CD4-positive, alpha-beta T cell (primary cell): ENCODE measurements around the gene RESF1. TPM values are rescaled to one million over a fixed set of nuclear protein-coding genes. Genes with fewer than 3 reads are reported as not detected.

Source experiments
- ATAC-seq: fragments of 200-7000 bp; cut with Tn5 transposase; one replicate; pipeline ENCODE4 v1.10.0; 2022; ENCODE audit warnings: mild to moderate bottlenecking; ENCODE audit not compliant: poor library complexity
- CTCF ChIA-PET: fragments of 350-600 bp; sonication (Branson Sonifier 250); formaldehyde crosslinking; loops from one replicate; lab custom pipeline; 2021; ENCODE audit warnings: antibody characterized with exemption, inconsistent platforms; lab: Charles Lee
- POLR2A ChIA-PET: fragments of 350-600 bp; sonication (Branson Sonifier 250); formaldehyde crosslinking; loops from one replicate; lab custom pipeline; 2021; ENCODE audit warnings: antibody characterized with exemption, inconsistent platforms; lab: Charles Lee
- DNase-seq, 14 experiments: peaks; one replicate each; pipeline ENCODE4 v3.0.0-alpha.2; 2013 to 2020; ENCODE audit warnings: mixed read lengths in 2 of 14
- H3K27ac ChIP-seq, 2 donors: one replicate each; pipeline versions ENCODE4 v1.5.1 to v1.7.0; 2013; ENCODE audit warnings: low read length in 2 of 2, low read depth in 1 of 2, mild to moderate bottlenecking in 1 of 2
- H3K27me3 ChIP-seq, 2 experiments: 1 replicate in 1 of 2; 2 replicates in 1 of 2; pipeline versions ENCODE4 v1.6.1 to v1.7.0; 2013; ENCODE audit warnings: low read length in 2 of 2, control low read depth in 1 of 2, mild to moderate bottlenecking in 1 of 2, moderate library complexity in 1 of 2; ENCODE audit not compliant: insufficient read depth in 2 of 2, control insufficient read depth in 1 of 2
- H3K36me3 ChIP-seq: one replicate; pipeline ENCODE4 v1.6.1; 2013; ENCODE audit warnings: low read length, control low read depth; ENCODE audit not compliant: insufficient read depth
- H3K4me1 ChIP-seq: one replicate; pipeline ENCODE4 v1.6.1; 2013; ENCODE audit warnings: low read length, control low read depth; ENCODE audit not compliant: insufficient read depth
- H3K4me3 ChIP-seq: one replicate; pipeline ENCODE4 v1.5.1; 2013; ENCODE audit warnings: mild to moderate bottlenecking, low read length, moderate library complexity
- H3K9me3 ChIP-seq, 2 experiments: 1 replicate in 1 of 2; 2 replicates in 1 of 2; pipeline versions ENCODE4 v1.6.1 to v1.7.0; 2013; ENCODE audit warnings: low read length in 2 of 2, mild to moderate bottlenecking in 2 of 2, control low read depth in 1 of 2, moderate library complexity in 1 of 2; ENCODE audit not compliant: control insufficient read depth in 1 of 2, insufficient read depth in 1 of 2
- H3K27ac Mint-ChIP-seq: one replicate; pipeline ENCODE4 v1.8.0; 2020; ENCODE audit warnings: mixed read lengths
- H3K27me3 Mint-ChIP-seq: one replicate; pipeline ENCODE4 v1.8.0; 2021; ENCODE audit warnings: mixed read lengths
- H3K36me3 Mint-ChIP-seq: one replicate; pipeline ENCODE4 v1.8.0; 2021; ENCODE audit warnings: low read depth, mixed read lengths
- H3K4me1 Mint-ChIP-seq: one replicate; pipeline ENCODE4 v1.8.0; 2021; ENCODE audit warnings: low read depth, mixed read lengths
- H3K4me3 Mint-ChIP-seq: one replicate; pipeline ENCODE4 v1.8.0; 2020; ENCODE audit warnings: mild to moderate bottlenecking, mixed read lengths
- H3K9me3 Mint-ChIP-seq: one replicate; pipeline ENCODE4 v1.8.0; 2020; ENCODE audit warnings: mixed read lengths
- CTCF ChIP-seq: fragments of 200-600 bp; IDR thresholded peaks from one replicate; pipeline ENCODE4 v1.8.0; 2022; ENCODE audit warnings: antibody characterized with exemption, mild to moderate bottlenecking
- intact Hi-C, 2 experiments: fragments of 100-400 bp; cut with DNase I in 1 of 2; cut with micrococcal nuclease in 1 of 2; formaldehyde crosslinking; loops; one replicate each; pipeline versions ENCODE4 v1.15.1 to v1.9.0; 2023 to 2025; cut with DNase I, micrococcal nuclease
- total RNA-seq, 174 experiments: library from RNA in 2 of 174; stranded (reverse) in 2 of 174; gene quantifications; one replicate each; pipeline ENCODE4 v1.2.3 and lab custom pipeline; 2021 to 2026

Gene RESF1
- total RNA-seq, 2 experiments from 2014 or later: 113 to 124 TPM

GRCh38 chr12:31964280-31964679, 5.1 kb downstream of the RESF1 start:
- H3K4me1 Mint-ChIP-seq: peaks cover 95% of the 10 kb centered on the region
- peak overlapping the region; percentile 99 for H3K4me3 Mint-ChIP-seq
- H3K27me3 Mint-ChIP-seq: no peaks in the 10 kb centered on the region
- peaks cover 71% of the 10 kb centered on the region for H3K36me3 ChIP-seq
- no peak for DNase-seq
- CTCF ChIA-PET: interaction anchor here (0.6 kb wide), 1 partner anchor 103 kb away, joined by 3 read pairs; no protein-coding TSS in a partner anchor
- TF ChIP-seq CTCF: no peak
- peaks cover 57% of the 10 kb centered on the region for H3K4me1 ChIP-seq
- H3K4me3 ChIP-seq: peak overlapping the region; percentile 84
- H3K27ac ChIP-seq: peak overlapping the region; percentile 1 to 37
- POLR2A ChIA-PET: interaction anchor here (0.7 to 2.1 kb wide), 3 partner anchors 13 to 235 kb away, joined by 3 to 6 read pairs (median 6); partner anchors contain the start of gene AMN1
- no peak for ATAC-seq
- H3K9me3 ChIP-seq: peaks cover 4% of the 10 kb centered on the region in 2 experiments
- peaks cover 98% of the 10 kb centered on the region for H3K36me3 Mint-ChIP-seq
- intact Hi-C loops: loop anchor here (5.0 to 10.0 kb wide), 9 partner anchors 33 to 711 kb away; partner anchors contain the start of genes AMN1 (in 1 of the 2) and DNM1L (in 1 of the 2)
- H3K9me3 Mint-ChIP-seq: peaks cover 6% of the 10 kb centered on the region
- H3K27ac Mint-ChIP-seq: peak overlapping the region; percentile 96
- H3K27me3 ChIP-seq: no peaks in the 10 kb centered on the region

- peak; percentile 39 for ATAC-seq
- H3K9me3 Mint-ChIP-seq: peaks cover 6% of the 10 kb centered on the region
- Histone ChIP-seq H3K27ac (peak overlapping the region; percentile 37 to 46), H3K4me1 (peaks cover 62% of the 10 kb centered on the region), H3K4me3 (peak overlapping the region; percentile 84), H3K27me3 (no peaks in the 10 kb centered on the region), H3K36me3 (peaks cover 79% of the 10 kb centered on the region), H3K9me3 (peaks cover 4 to 8% of the 10 kb centered on the region in 2 experiments)
- intact Hi-C loops: loop anchor here (5.0 to 10.0 kb wide), 4 partner anchors 97 to 710 kb away; partner anchors contain the start of gene DNM1L (in 1 of the 2)
- peak overlapping the region; percentile 96 for H3K27ac Mint-ChIP-seq
- H3K27me3 Mint-ChIP-seq: no peaks in the 10 kb centered on the region
- H3K4me3 Mint-ChIP-seq: peak overlapping the region; percentile 99
- POLR2A ChIA-PET: interaction anchor here (0.7 to 2.1 kb wide), 3 partner anchors 13 to 131 kb away, joined by 4 to 6 read pairs (median 4); no protein-coding TSS in a partner anchor
- peaks cover 95% of the 10 kb centered on the region for H3K4me1 Mint-ChIP-seq
- CTCF ChIA-PET: interaction anchor here (1.4 kb wide), 1 partner anchor 96 kb away, joined by 4 read pairs; no protein-coding TSS in a partner anchor
- peak in 4 of 14 experiments; percentile 20 to 79 (median 62) for DNase-seq
- TF ChIP-seq CTCF: no peak
- peaks cover 100% of the 10 kb centered on the region for H3K36me3 Mint-ChIP-seq
These were observed 5.9 kb downstream of the RESF1 start for GRCh38 chr12:31965090-31965489.

GRCh38 chr12:31966558-31967205, 7.5 kb downstream of the RESF1 start:
- peaks cover 83% of the 10 kb centered on the region for H3K36me3 ChIP-seq
- H3K4me1 Mint-ChIP-seq: peaks cover 89% of the 10 kb centered on the region
- ATAC-seq: no peak
- no peak for TF ChIP-seq CTCF
- ChIA-PET CTCF (interaction anchor here (1.5 kb wide), 1 partner anchor 285 kb away, joined by 3 read pairs; no protein-coding TSS in a partner anchor), POLR2A (interaction anchor here (0.9 to 2.1 kb wide), 4 partner anchors 25 to 310 kb away, joined by 3 to 4 read pairs (median 4); no protein-coding TSS in a partner anchor)
- peak in 1 of 14 experiments; percentile 11 for DNase-seq
- no peaks in the 10 kb centered on the region for H3K27me3 ChIP-seq
- H3K4me3 Mint-ChIP-seq: peak overlapping the region; percentile 99
- H3K27ac ChIP-seq: peak overlapping the region; percentile 1 to 46
- peaks cover 7 to 13% of the 10 kb centered on the region in 2 experiments for H3K9me3 ChIP-seq
- peak overlapping the region; percentile 84 for H3K4me3 ChIP-seq
- H3K36me3 Mint-ChIP-seq: peaks cover 100% of the 10 kb centered on the region
- intact Hi-C loops: loop anchor here (5.0 to 10.0 kb wide), 4 partner anchors 96 to 708 kb away; partner anchors contain the start of gene DNM1L (in 1 of the 2)
- H3K27me3 Mint-ChIP-seq: no peaks in the 10 kb centered on the region
- peak overlapping the region; percentile 96 for H3K27ac Mint-ChIP-seq
- peaks cover 10% of the 10 kb centered on the region for H3K9me3 Mint-ChIP-seq
- H3K4me1 ChIP-seq: peaks cover 66% of the 10 kb centered on the region
